ENCODE measurements around the gene CADM4. TPM values are rescaled to one million over a fixed set of nuclear protein-coding genes. Genes with fewer than 3 reads are reported as not detected.

CADM4 gene
- total and polyA plus RNA-seq, 10 of the 15 experiments (the other 5 are each of a cell fraction or from before 2014, with no cell fraction given): 0.04 to 0.12 (median 0.08) TPM; not detected in 5

GRCh38 chr19:43594710-43595604, 44.7 kb downstream of the CADM4 start (continued):
- TF ChIP-seq, protein P1, sequence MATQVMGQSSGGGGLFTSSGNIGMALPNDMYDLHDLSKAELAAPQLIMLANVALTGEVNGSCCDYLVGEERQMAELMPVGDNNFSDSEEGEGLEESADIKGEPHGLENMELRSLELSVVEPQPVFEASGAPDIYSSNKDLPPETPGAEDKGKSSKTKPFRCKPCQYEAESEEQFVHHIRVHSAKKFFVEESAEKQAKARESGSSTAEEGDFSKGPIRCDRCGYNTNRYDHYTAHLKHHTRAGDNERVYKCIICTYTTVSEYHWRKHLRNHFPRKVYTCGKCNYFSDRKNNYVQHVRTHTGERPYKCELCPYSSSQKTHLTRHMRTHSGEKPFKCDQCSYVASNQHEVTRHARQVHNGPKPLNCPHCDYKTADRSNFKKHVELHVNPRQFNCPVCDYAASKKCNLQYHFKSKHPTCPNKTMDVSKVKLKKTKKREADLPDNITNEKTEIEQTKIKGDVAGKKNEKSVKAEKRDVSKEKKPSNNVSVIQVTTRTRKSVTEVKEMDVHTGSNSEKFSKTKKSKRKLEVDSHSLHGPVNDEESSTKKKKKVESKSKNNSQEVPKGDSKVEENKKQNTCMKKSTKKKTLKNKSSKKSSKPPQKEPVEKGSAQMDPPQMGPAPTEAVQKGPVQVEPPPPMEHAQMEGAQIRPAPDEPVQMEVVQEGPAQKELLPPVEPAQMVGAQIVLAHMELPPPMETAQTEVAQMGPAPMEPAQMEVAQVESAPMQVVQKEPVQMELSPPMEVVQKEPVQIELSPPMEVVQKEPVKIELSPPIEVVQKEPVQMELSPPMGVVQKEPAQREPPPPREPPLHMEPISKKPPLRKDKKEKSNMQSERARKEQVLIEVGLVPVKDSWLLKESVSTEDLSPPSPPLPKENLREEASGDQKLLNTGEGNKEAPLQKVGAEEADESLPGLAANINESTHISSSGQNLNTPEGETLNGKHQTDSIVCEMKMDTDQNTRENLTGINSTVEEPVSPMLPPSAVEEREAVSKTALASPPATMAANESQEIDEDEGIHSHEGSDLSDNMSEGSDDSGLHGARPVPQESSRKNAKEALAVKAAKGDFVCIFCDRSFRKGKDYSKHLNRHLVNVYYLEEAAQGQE (IDR thresholded peaks at IDR 0.05; ENCODE audit: low read depth, low read length): no peak
- TF ChIP-seq JUNB (IDR thresholded peaks at IDR 0.05) (no peak), ZSCAN29 (IDR thresholded peaks at IDR 0.05) (no peak), KDM1A (IDR thresholded peaks at IDR 0.05; ENCODE audit: borderline replicate concordance) (no peak), TBL1XR1 (IDR thresholded peaks at IDR 0.05; ENCODE audit: low read depth, low read length) (no peak), ZBTB40 (IDR thresholded peaks at IDR 0.05; ENCODE audit: borderline replicate concordance) (no peak), RAD21 (IDR thresholded peaks at IDR 0.05; ENCODE audit: insufficient read depth, low read depth, low read length) (peak; percentile 78), CEBPB (IDR thresholded peaks at IDR 0.05; ENCODE audit: borderline replicate concordance in 1 of 2, low read depth in 2 of 2, low read length in 2 of 2) (no peak), ATF3 (IDR thresholded peaks at IDR 0.05; ENCODE audit: borderline replicate concordance, extremely low read depth, low read depth, low read length) (no peak), SREBF2 (IDR thresholded peaks at IDR 0.05; ENCODE audit: low read length) (no peak), E2F4 (IDR thresholded peaks at IDR 0.05; ENCODE audit: low read depth, low read length) (no peak), BRCA1 (IDR thresholded peaks at IDR 0.05; ENCODE audit: low read depth, low read length) (no peak), CUX1 (IDR thresholded peaks at IDR 0.05; ENCODE audit: insufficient replicate concordance, low read depth, low read length) (no peak)
